Midbrain (tissue), 1 donor: ENCODE measurements around the gene CAPN11.
A peak's percentile ranks its signal among the peaks of the same experiment; 100 is the strongest.

Experiments used
- DNase-seq: peaks from one replicate; lab custom pipeline; 2025; lab: John Stamatoyannopoulos, UW

Gene CAPN11

GRCh38 chr6:44158770-44159228, at the start of gene CAPN11:
Gene CAPN11, plus strand, starts transcription at chr6:44158820. Its CDS starts 29 bp downstream, at chr6:44158849.
- DNase-seq, result no peak

- no peak for DNase-seq
Measured at GRCh38 chr6:44109212-44109611, 49.4 kb upstream of the CAPN11 start.

- DNase-seq, result no peak
Measured at GRCh38 chr6:44110005-44110676, 48.5 kb upstream of the CAPN11 start.

- DNase-seq, result no peak
Measured at GRCh38 chr6:44110966-44111365, 47.7 kb upstream of the CAPN11 start.

GRCh38 chr6:44111434-44112417, 46.9 kb upstream of the CAPN11 start:
- no peak for DNase-seq

GRCh38 chr6:44113414-44113813, 45.2 kb upstream of the CAPN11 start:
- DNase-seq, result no peak

- no peak for DNase-seq
Measured at GRCh38 chr6:44115866-44116265, 42.8 kb upstream of the CAPN11 start.

GRCh38 chr6:44116641-44117382, 41.8 kb upstream of the CAPN11 start:
- no peak for DNase-seq

- no peak for DNase-seq
Measured at GRCh38 chr6:44117397-44118128, 41.1 kb upstream of the CAPN11 start.

GRCh38 chr6:44119704-44120262, 38.8 kb upstream of the CAPN11 start:
- no peak for DNase-seq

GRCh38 chr6:44120692-44121443, 37.8 kb upstream of the CAPN11 start:
- DNase-seq, result no peak

- no peak for DNase-seq
Measured at GRCh38 chr6:44122801-44123200, 35.8 kb upstream of the CAPN11 start.

- DNase-seq, result no peak
Measured at GRCh38 chr6:44123544-44123943, 35.1 kb upstream of the CAPN11 start.

- peak; percentile 37 for DNase-seq
Measured at GRCh38 chr6:44126320-44127149, 32.1 kb upstream of the CAPN11 start.

- peak; percentile 91 for DNase-seq
Measured at GRCh38 chr6:44127186-44128019, 31.2 kb upstream of the CAPN11 start, which contains the start of the genes MRPL14 and TMEM63B. Gene MRPL14, minus strand, starts transcription at chr6:44127452. Its CDS starts 10,841 bp downstream, at chr6:44116611. Gene TMEM63B, plus strand, starts transcription at chr6:44127554. Its CDS starts 7,031 bp downstream, at chr6:44134585.

GRCh38 chr6:44128020-44128917, 30.4 kb upstream of the CAPN11 start:
- no peak for DNase-seq

GRCh38 chr6:44129841-44130322, 28.7 kb upstream of the CAPN11 start:
- no peak for DNase-seq
